Measurements from ENCODE around the gene TRIM15. TPM values are rescaled to one million over a fixed set of nuclear protein-coding genes. Genes with fewer than 3 reads are reported as not detected.
A peak's percentile ranks its signal among the peaks of the same experiment; 100 is the strongest.

The TRIM15 gene
- total and polyA plus RNA-seq, 9 of the 15 experiments (the other 6 are each of a cell fraction or from before 2014, with no cell fraction given), result 0.06 to 2.6 (median 0.83) TPM

GRCh38 chr6:30212865-30213666 lies 49.7 kb downstream of the TRIM15 start, which contains the start of gene TRIM26 (continued):
- TF ChIP-seq FOXA1 (IDR thresholded peaks at IDR 0.05; ENCODE audit: borderline replicate concordance) (no peak), IRF1 (CRISPR knock-in tag; IDR thresholded peaks at IDR 0.05; ENCODE audit: borderline replicate concordance) (no peak), ARNT (IDR thresholded peaks at IDR 0.05) (no peak), HDAC2 (IDR thresholded peaks at IDR 0.05) (peak; percentile 81), POLR2A (conservative IDR thresholded peaks at IDR 0.05) (peak; percentile 27; the same call in 1 of the 2 replicates), ZNF347 (CRISPR knock-in tag; IDR thresholded peaks at IDR 0.05; ENCODE audit: low read depth) (no peak), ZNF146 (CRISPR knock-in tag; IDR thresholded peaks at IDR 0.05; ENCODE audit: unreplicated experiment) (no peak), CEBPG (CRISPR knock-in tag; IDR thresholded peaks at IDR 0.05) (no peak), CEBPG (tag; conservative IDR thresholded peaks at IDR 0.05 in 1 of 2, IDR thresholded peaks at IDR 0.05 in 1 of 2) (no peak), ZBTB33 (CRISPR knock-in tag; IDR thresholded peaks at IDR 0.05) (0 out of 2 replicates have a peak, but pooled peaks have one; percentile 35), ZFX (CRISPR knock-in tag; IDR thresholded peaks at IDR 0.05) (no peak; the same call in none of the 2 replicates), HINFP (tag; conservative IDR thresholded peaks at IDR 0.05; ENCODE audit: low read depth) (no peak), ZNF24 (IDR thresholded peaks at IDR 0.05) (no peak), ZNF121 (CRISPR knock-in tag; conservative IDR thresholded peaks at IDR 0.05) (0 out of 2 replicates have a peak, but pooled peaks have one; percentile 26), ZNF398 (CRISPR knock-in tag; IDR thresholded peaks at IDR 0.05) (no peak), NR1H2 (CRISPR knock-in tag; IDR thresholded peaks at IDR 0.05) (no peak), BHLHE40 (IDR thresholded peaks at IDR 0.05; ENCODE audit: low read length) (peak; percentile 44), ARID1B (IDR thresholded peaks at IDR 0.05) (no peak), CBX5 (IDR thresholded peaks at IDR 0.05; ENCODE audit: borderline replicate concordance, low read depth) (no peak), HDAC6 (IDR thresholded peaks at IDR 0.05; ENCODE audit: low read depth, low read length) (no peak), ZNF280A (IDR thresholded peaks at IDR 0.05; ENCODE audit: low read depth, partially characterized antibody) (no peak)

Measured in K562 (cell line).